Parathyroid adenoma (tissue), 2 donors: ENCODE results near the gene HIGD2B.
"Not testable (repeated sequence)": the region's sequence is repeated elsewhere in the genome, so short reads cannot be mapped to it uniquely, and the experiment has no call there.

Experiments used
- H2AFZ ChIP-seq: fragments of 300-600 bp; sonication (generic); one replicate; pipeline ENCODE4 v1.7.0; 2017; ENCODE audit warnings: antibody characterized with exemption, mild to moderate bottlenecking
- H3K27ac ChIP-seq: fragments of 300-600 bp; sonication (generic); one replicate; pipeline ENCODE4 v1.7.0; 2017
- H3K27me3 ChIP-seq: fragments of 300-600 bp; sonication (generic); one replicate; pipeline ENCODE4 v1.7.0; 2017; ENCODE audit warnings: low read length; ENCODE audit not compliant: control insufficient read depth, insufficient read depth
- H3K36me3 ChIP-seq: fragments of 300-600 bp; sonication (generic); one replicate; pipeline ENCODE4 v1.7.0; 2017; ENCODE audit warnings: low read length; ENCODE audit not compliant: control insufficient read depth, insufficient read depth
- H3K4me1 ChIP-seq: fragments of 300-600 bp; sonication (generic); one replicate; pipeline ENCODE4 v1.7.0; 2017; ENCODE audit warnings: control low read depth
- H3K4me2 ChIP-seq: fragments of 300-600 bp; sonication (generic); one replicate; pipeline ENCODE4 v1.7.0; 2017; ENCODE audit warnings: low read length
- H3K4me3 ChIP-seq: fragments of 300-600 bp; sonication (generic); one replicate; pipeline ENCODE4 v1.7.0; 2017; ENCODE audit warnings: low read depth, low read length
- H3K79me2 ChIP-seq: fragments of 300-600 bp; sonication (generic); one replicate; pipeline ENCODE4 v1.7.0; 2017; ENCODE audit warnings: control low read depth
- H3K9ac ChIP-seq: fragments of 300-600 bp; sonication (generic); one replicate; pipeline ENCODE4 v1.7.0; 2017; ENCODE audit warnings: mild to moderate bottlenecking
- H3K9me3 ChIP-seq: fragments of 300-600 bp; sonication (generic); one replicate; pipeline ENCODE4 v1.7.0; 2017; ENCODE audit warnings: low read length; ENCODE audit not compliant: control insufficient read depth
- CTCF ChIP-seq: fragments of 300-600 bp; sonication (generic); IDR thresholded peaks from one replicate; pipeline ENCODE4 v1.7.0; 2017; ENCODE audit warnings: antibody characterized with exemption, mild to moderate bottlenecking
- donor health status: primary hyperparathyroidism.

The HIGD2B gene

GRCh38 chr15:72682772-72683171 lies 3.2 kb downstream of the HIGD2B start:
- no peaks in the 10 kb centered on the region for H3K79me2 ChIP-seq
- H3K9ac ChIP-seq: no peak overlapping the region
- H3K9me3 ChIP-seq: no peaks in the 10 kb centered on the region
- no peak for TF ChIP-seq CTCF
- no peak overlapping the region for H3K4me2 ChIP-seq
- no peaks in the 10 kb centered on the region for H3K36me3 ChIP-seq
- H2AFZ ChIP-seq: no peak overlapping the region
- H3K27me3 ChIP-seq: no peaks in the 10 kb centered on the region
- no peak overlapping the region for H3K27ac ChIP-seq
- no peak overlapping the region for H3K4me3 ChIP-seq
- H3K4me1 ChIP-seq: no peaks in the 10 kb centered on the region

- H3K27me3 ChIP-seq: no peaks in the 10 kb centered on the region
- no peak overlapping the region for H3K27ac ChIP-seq
- H2AFZ ChIP-seq: no peak overlapping the region
- no peak overlapping the region for H3K4me2 ChIP-seq
- no peaks in the 10 kb centered on the region for H3K4me1 ChIP-seq
- no peaks in the 10 kb centered on the region for H3K36me3 ChIP-seq
- no peaks in the 10 kb centered on the region for H3K79me2 ChIP-seq
- H3K4me3 ChIP-seq: no peak overlapping the region
- TF ChIP-seq CTCF: no peak
- no peak overlapping the region for H3K9ac ChIP-seq
- H3K9me3 ChIP-seq: no peaks in the 10 kb centered on the region
Measured at GRCh38 chr15:72680931-72681330, 5.1 kb downstream of the HIGD2B start.

GRCh38 chr15:72676838-72677237 lies 9.1 kb downstream of the HIGD2B start:
- H3K4me3 ChIP-seq: no peak overlapping the region
- no peak overlapping the region for H3K27ac ChIP-seq
- H3K36me3 ChIP-seq: no peaks in the 10 kb centered on the region
- TF ChIP-seq CTCF: no peak
- no peaks in the 10 kb centered on the region for H3K27me3 ChIP-seq
- H2AFZ ChIP-seq: no peak overlapping the region
- no peak overlapping the region for H3K9ac ChIP-seq
- H3K79me2 ChIP-seq: no peaks in the 10 kb centered on the region
- no peak overlapping the region for H3K4me2 ChIP-seq
- H3K4me1 ChIP-seq: no peaks in the 10 kb centered on the region
- no peaks in the 10 kb centered on the region for H3K9me3 ChIP-seq

GRCh38 chr15:72671525-72671924 lies 14.5 kb downstream of the HIGD2B start:
- Histone ChIP-seq H3K79me2 (no peaks in the 10 kb centered on the region), H3K36me3 (no peaks in the 10 kb centered on the region), H3K4me1 (peaks cover 2% of the 10 kb centered on the region), H3K27ac (no peak overlapping the region), H3K9ac (no peak overlapping the region), H3K27me3 (no peaks in the 10 kb centered on the region), H3K4me2 (no peak overlapping the region), H2AFZ (no peak overlapping the region), H3K4me3 (no peak overlapping the region), H3K9me3 (no peaks in the 10 kb centered on the region)
- TF ChIP-seq CTCF: no peak

- not testable (repeated sequence) for H3K79me2 ChIP-seq, H3K36me3 ChIP-seq, H3K9me3 ChIP-seq, H3K9ac ChIP-seq, H3K4me1 ChIP-seq, H3K27ac ChIP-seq, H3K27me3 ChIP-seq
- Histone ChIP-seq H3K4me2 (peak overlapping the region; percentile 67), H2AFZ (peak overlapping the region; percentile 65), H3K4me3 (peak overlapping the region; percentile 37)
- TF ChIP-seq CTCF: peak; percentile 64
Measured at GRCh38 chr15:72670656-72671352, 15.2 kb downstream of the HIGD2B start.

GRCh38 chr15:72669803-72670202 lies 16.2 kb downstream of the HIGD2B start:
- H3K27ac ChIP-seq, H3K36me3 ChIP-seq, H3K4me2 ChIP-seq, H3K4me1 ChIP-seq, H2AFZ ChIP-seq, H3K27me3 ChIP-seq, H3K4me3 ChIP-seq, H3K79me2 ChIP-seq, H3K9ac ChIP-seq, H3K9me3 ChIP-seq: not testable (repeated sequence)

GRCh38 chr15:72665706-72666105 lies 20.3 kb downstream of the HIGD2B start:
- H3K9me3 ChIP-seq, H3K27ac ChIP-seq, H3K79me2 ChIP-seq, H3K27me3 ChIP-seq, H3K4me1 ChIP-seq, H3K36me3 ChIP-seq, H2AFZ ChIP-seq, H3K4me3 ChIP-seq, H3K4me2 ChIP-seq, H3K9ac ChIP-seq: not testable (repeated sequence)
